K562 treated with DMSO at 1 percent for 4 hours (cell line): Measurements from ENCODE around the gene OR1L4. TPM values are rescaled to one million over a fixed set of nuclear protein-coding genes. Genes with fewer than 3 reads are reported as not detected.

Experiments
- total RNA-seq: library from RNA; unstranded; fragments of 300-600 nt; gene quantifications from 2 replicates; pipeline ENCODE4 v1.2.3, GENCODE V29; 2022; ENCODE audit not compliant: insufficient read depth

Gene OR1L4, protein sequence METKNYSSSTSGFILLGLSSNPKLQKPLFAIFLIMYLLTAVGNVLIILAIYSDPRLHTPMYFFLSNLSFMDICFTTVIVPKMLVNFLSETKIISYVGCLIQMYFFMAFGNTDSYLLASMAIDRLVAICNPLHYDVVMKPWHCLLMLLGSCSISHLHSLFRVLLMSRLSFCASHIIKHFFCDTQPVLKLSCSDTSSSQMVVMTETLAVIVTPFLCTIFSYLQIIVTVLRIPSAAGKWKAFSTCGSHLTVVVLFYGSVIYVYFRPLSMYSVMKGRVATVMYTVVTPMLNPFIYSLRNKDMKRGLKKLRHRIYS
- total RNA-seq, result not detected in 2 replicates

DNA sequence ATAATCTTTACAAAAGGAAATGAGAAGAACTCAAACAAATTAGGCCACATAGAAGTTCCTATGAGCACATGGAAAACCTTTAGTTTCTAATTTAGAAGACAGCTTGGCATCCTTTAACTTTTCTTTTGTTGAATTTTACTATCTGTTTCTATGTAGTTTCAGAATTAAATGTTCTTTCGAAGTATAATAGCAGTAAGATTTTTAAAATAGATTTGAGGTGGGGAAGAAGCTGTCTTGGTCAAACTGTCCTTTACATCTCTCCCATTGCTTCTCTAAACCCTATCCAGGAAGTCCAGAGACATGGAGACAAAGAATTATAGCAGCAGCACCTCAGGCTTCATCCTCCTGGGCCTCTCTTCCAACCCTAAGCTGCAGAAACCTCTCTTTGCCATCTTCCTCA lies at the start of gene OR1L4:
Gene OR1L4 (plus strand): TSS at position 301 of the 400 bp plus-strand sequence. CDS start 0 bp downstream, at position 301.

DNA sequence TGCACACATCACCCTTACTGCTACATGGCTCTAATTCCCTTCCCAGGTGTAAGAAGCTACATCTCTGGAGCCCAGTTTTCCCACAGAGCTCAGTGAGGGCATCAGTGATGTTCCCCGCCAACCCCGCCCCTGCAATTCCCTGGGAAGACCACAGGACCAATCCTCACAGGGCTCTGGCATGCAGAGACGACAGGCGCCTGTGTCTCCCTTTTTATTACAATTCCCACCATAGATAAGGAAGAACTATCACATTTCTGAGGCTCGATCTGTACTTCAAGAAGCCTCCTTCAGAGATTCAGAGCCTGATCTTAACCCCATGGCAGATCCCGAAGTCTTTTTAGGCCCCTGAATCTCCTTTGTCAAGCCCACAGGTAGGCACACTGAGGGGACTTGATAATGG lies 18.2 kb downstream of the OR1L4 start, which contains the start of gene OR1L6:
Gene OR1L6 (plus strand): TSS at position 301 of the 400 bp plus-strand sequence. CDS start 7,545 bp downstream, outside the sequence.

Other genes with a start within 250 kb of the OR1L4 start
- not detected in 2 replicates for gene OR1J1, start 246.1 kb upstream of the OR1L4 start, total RNA-seq
- not detected in 2 replicates for gene OR1J2, start 213.2 kb upstream of the OR1L4 start, total RNA-seq
- gene OR1J4, start 204.8 kb upstream of the OR1L4 start, total RNA-seq, result not detected in 2 replicates
- not detected in 2 replicates for gene OR1N1, start 196.7 kb upstream of the OR1L4 start, total RNA-seq
- gene OR1N2, start 170.9 kb upstream of the OR1L4 start, total RNA-seq, result not detected in 2 replicates
- gene OR1L8, start 140.6 kb upstream of the OR1L4 start, total RNA-seq, result not detected in 2 replicates
- gene OR1Q1, start 109.3 kb upstream of the OR1L4 start, total RNA-seq, result not detected in 2 replicates
- not detected in 2 replicates for gene OR1B1, start 66.4 kb upstream of the OR1L4 start, total RNA-seq
- gene OR1L1, start 62.3 kb upstream of the OR1L4 start, total RNA-seq, result not detected in 2 replicates
- gene OR1L3, start 48.9 kb upstream of the OR1L4 start, total RNA-seq, result not detected in 2 replicates
- gene OR1L6, start 18.3 kb downstream of the OR1L4 start, total RNA-seq, result not detected in 2 replicates
- gene OR5C1, start 64.9 kb downstream of the OR1L4 start, total RNA-seq, result not detected in 2 replicates
- not detected in 2 replicates for gene OR1K1, start 76.1 kb downstream of the OR1L4 start, total RNA-seq
- gene PDCL, start 104.6 kb downstream of the OR1L4 start, total RNA-seq, result 13.4 and 16.4 TPM in 2 replicates
- 13.5 and 15.7 TPM in 2 replicates for gene RC3H2, start 181.4 kb downstream of the OR1L4 start, total RNA-seq
- 5.5 and 5.9 TPM in 2 replicates for gene ZBTB6, start 189.3 kb downstream of the OR1L4 start, total RNA-seq
- 2.9 and 4.0 TPM in 2 replicates for gene ZBTB26, start 207.5 kb downstream of the OR1L4 start, total RNA-seq
- 5.1 and 10.0 TPM in 2 replicates for gene RABGAP1, start 217.0 kb downstream of the OR1L4 start, total RNA-seq